NCI-H82 treated with DMSO at 0.1 percent for 48 hours (cell line): ENCODE results near the gene EIF3F.

Source experiments
- DNase-seq: peaks from one replicate; lab custom pipeline; 2025; ENCODE audit not compliant: unreplicated experiment; lab: John Stamatoyannopoulos, UW

The EIF3F gene

GRCh38 chr11:8036986-8037385, 49.8 kb downstream of the EIF3F start:
- no peak for DNase-seq

- DNase-seq: no peak
Observed at GRCh38 chr11:8038393-8038792, 51.3 kb downstream of the EIF3F start.

GRCh38 chr11:8038811-8039529, 51.8 kb downstream of the EIF3F start:
- DNase-seq: no peak

GRCh38 chr11:8039530-8040260, 52.6 kb downstream of the EIF3F start:
- no peak for DNase-seq

GRCh38 chr11:8040261-8040920, 53.3 kb downstream of the EIF3F start:
- no peak for DNase-seq

- DNase-seq: no peak
Observed at GRCh38 chr11:8040921-8041285, 53.8 kb downstream of the EIF3F start.

DNA sequence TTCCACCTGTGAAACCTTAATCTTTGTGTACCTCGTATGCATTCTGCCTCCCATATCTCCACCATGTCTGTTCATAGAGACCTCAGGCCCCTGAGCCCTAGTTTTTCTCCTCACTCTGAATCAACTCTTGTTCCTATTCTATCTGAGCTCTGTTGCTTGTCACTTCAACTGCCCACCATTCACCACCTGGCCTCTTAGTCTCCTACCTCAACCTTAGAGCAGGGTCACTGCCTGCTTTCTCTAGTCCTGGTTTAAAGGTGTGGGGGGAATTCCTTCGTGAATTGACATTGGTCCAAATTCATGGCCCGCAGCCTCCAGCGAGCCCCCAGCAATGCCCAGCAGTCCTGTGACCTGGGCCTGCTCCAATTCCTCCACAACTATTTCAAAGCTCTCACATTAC, 54.4 kb downstream of the EIF3F start:
- DNase-seq: no peak

DNA sequence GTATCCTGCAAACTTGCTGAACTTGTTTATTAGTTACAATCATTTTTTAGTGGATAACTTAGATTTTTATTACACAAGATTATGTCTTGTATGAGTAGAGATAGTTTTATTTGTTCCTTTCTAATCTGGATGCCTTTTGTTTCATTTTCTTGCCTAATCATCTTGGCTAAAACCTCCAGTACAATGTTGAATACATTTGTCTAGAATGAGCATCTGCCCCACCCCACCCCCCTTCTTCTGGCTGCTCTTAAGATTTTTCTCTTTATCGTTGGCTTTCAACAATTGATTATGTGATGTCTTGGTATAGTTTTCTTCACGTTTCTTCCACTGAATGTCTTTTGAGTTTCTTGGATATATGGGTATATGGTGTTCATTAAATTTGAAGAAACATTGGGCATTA, 56.6 kb downstream of the EIF3F start:
- DNase-seq: no peak

GRCh38 chr11:8045839-8046238, 58.7 kb downstream of the EIF3F start:
- no peak for DNase-seq

DNA sequence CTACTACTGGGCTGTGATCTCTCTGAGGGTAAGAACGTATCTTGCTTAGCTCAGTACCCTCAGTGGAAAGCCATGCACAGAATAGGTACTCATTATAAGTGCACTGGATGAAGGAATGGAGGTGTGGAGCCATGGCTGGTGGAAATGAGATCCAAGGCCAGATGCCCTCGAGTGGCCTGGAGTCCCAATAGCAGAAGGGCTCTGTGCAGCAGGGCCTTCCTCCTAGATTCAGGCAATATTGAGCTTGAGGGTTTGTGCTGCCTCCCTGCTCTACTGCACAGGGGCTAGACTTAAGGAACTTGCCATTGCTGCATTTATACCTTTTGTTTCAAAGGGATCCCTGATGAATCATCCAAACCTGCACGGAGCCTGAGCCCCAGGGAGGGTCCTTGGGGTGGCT, 60.2 kb downstream of the EIF3F start:
- DNase-seq: no peak

- DNase-seq: no peak
Observed at GRCh38 chr11:8049084-8049483, 61.9 kb downstream of the EIF3F start.
